IPS-15b (cell line): ENCODE measurements around the gene SLC7A1.

ENCODE experiments used
- H3K27me3 ChIP-seq: one replicate; pipeline ENCODE4 v1.6.1; 2013; ENCODE audit warnings: low read length; ENCODE audit not compliant: control insufficient read depth, insufficient read depth
- H3K36me3 ChIP-seq: one replicate; pipeline ENCODE4 v1.6.1; 2013; ENCODE audit warnings: low read length; ENCODE audit not compliant: control insufficient read depth, insufficient read depth
- H3K4me1 ChIP-seq: one replicate; pipeline ENCODE4 v1.6.1; 2013; ENCODE audit warnings: mild to moderate bottlenecking, low read length; ENCODE audit not compliant: control insufficient read depth, insufficient read depth
- H3K4me3 ChIP-seq: one replicate; pipeline ENCODE4 v1.5.1; 2013; ENCODE audit warnings: low read depth, low read length
- H3K9ac ChIP-seq: one replicate; pipeline ENCODE4 v1.6.1; 2013; ENCODE audit warnings: low read depth, mild to moderate bottlenecking, low read length
- H3K9me3 ChIP-seq: one replicate; pipeline ENCODE4 v1.6.1; 2013; ENCODE audit warnings: mild to moderate bottlenecking, low read length; ENCODE audit not compliant: control insufficient read depth, insufficient read depth

Gene SLC7A1

DNA sequence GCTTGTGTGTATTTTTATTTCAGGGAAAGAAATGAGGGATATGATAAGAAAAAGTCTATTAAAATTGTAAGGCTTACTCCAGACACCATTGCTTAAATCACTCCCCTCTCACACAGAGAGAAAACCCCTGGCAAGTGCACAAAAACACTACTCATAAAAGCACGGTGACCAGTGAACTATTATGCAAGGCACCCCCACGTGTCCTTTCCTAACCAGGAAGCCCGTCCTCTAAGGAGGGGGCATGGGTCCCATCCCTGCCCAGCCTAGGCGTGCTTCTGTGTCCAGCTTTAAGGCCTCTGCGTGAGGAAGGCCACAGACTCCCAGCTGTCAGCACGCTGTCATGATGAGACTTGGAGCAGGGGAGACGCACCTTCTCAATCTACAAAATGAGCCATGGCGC is 83.5 kb downstream of the SLC7A1 start:
- H3K4me3 ChIP-seq: no peak overlapping the region
- H3K9me3 ChIP-seq: no peaks in the 10 kb centered on the region
- no peaks in the 10 kb centered on the region for H3K27me3 ChIP-seq
- no peak overlapping the region for H3K9ac ChIP-seq
- peaks cover 33% of the 10 kb centered on the region for H3K36me3 ChIP-seq
- no peaks in the 10 kb centered on the region for H3K4me1 ChIP-seq

DNA sequence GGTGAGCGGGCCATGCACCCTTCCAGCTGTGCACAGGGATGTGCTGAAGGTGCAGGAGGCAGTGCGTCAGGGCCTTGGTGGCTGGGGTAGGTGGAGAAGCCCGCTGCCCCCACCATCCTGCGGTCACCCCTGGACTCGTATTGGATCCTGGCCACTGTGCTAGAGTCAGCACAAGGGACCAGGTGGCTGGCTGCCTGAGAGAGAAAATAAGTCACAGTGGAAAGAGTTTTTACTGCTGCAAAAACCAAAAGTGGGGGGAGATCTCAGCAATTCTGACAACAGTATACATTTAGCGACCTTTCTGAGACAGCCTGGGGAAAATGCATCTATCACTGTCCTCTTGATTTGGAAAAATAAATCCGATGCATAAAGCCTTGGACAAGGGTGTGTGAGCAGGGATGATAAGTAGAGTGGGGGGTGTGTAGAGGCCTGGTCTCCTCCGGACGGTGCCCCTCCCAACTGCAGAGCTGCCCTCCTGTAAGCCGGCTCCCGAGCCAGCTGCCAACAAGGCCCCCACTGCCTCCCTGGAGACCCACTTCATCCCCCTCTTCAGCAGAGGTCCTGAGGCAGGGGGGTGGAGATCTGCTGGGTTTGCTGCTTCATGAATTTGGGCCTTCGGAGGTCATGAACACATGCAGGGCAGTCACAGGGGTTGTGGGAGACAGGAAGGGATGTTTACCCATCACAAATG is 84.2 kb downstream of the SLC7A1 start:
- H3K4me1 ChIP-seq: no peaks in the 10 kb centered on the region
- no peak overlapping the region for H3K4me3 ChIP-seq
- peaks cover 28% of the 10 kb centered on the region for H3K36me3 ChIP-seq
- H3K9me3 ChIP-seq: no peaks in the 10 kb centered on the region
- no peak overlapping the region for H3K9ac ChIP-seq
- H3K27me3 ChIP-seq: no peaks in the 10 kb centered on the region

- no peak overlapping the region for H3K9ac ChIP-seq
- H3K36me3 ChIP-seq: peaks cover 22% of the 10 kb centered on the region
- H3K4me3 ChIP-seq: no peak overlapping the region
- no peaks in the 10 kb centered on the region for H3K27me3 ChIP-seq
- H3K9me3 ChIP-seq: no peaks in the 10 kb centered on the region
- no peaks in the 10 kb centered on the region for H3K4me1 ChIP-seq
These were observed 84.8 kb downstream of the SLC7A1 start for GRCh38 chr13:29510651-29511084.

GRCh38 chr13:29509999-29510589 is 85.4 kb downstream of the SLC7A1 start:
- Histone ChIP-seq H3K4me1 (no peaks in the 10 kb centered on the region), H3K27me3 (no peaks in the 10 kb centered on the region), H3K4me3 (no peak overlapping the region), H3K9ac (no peak overlapping the region), H3K36me3 (peaks cover 16% of the 10 kb centered on the region), H3K9me3 (no peaks in the 10 kb centered on the region)

DNA sequence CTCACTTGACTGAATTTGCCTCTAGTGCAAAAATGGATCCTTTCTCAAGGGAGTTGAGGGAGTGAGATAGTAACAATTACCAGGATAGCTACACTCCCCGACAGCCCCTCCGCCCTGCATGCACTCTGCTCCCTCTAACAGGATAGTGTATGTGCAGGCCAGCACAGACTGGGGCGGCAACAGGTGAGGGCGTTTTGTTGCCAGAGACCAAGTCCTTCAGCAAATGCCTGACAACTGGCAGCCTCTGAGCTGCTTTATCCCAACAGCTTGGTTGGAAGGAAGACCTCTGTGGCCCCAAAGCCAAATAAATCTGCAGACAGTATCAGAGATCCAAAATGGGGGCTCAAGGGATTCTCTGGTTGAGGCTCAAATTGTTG is 86.6 kb downstream of the SLC7A1 start:
- Histone ChIP-seq H3K9ac (no peak overlapping the region), H3K36me3 (peaks cover 5% of the 10 kb centered on the region), H3K27me3 (no peaks in the 10 kb centered on the region), H3K9me3 (no peaks in the 10 kb centered on the region), H3K4me3 (no peak overlapping the region), H3K4me1 (no peaks in the 10 kb centered on the region)

DNA sequence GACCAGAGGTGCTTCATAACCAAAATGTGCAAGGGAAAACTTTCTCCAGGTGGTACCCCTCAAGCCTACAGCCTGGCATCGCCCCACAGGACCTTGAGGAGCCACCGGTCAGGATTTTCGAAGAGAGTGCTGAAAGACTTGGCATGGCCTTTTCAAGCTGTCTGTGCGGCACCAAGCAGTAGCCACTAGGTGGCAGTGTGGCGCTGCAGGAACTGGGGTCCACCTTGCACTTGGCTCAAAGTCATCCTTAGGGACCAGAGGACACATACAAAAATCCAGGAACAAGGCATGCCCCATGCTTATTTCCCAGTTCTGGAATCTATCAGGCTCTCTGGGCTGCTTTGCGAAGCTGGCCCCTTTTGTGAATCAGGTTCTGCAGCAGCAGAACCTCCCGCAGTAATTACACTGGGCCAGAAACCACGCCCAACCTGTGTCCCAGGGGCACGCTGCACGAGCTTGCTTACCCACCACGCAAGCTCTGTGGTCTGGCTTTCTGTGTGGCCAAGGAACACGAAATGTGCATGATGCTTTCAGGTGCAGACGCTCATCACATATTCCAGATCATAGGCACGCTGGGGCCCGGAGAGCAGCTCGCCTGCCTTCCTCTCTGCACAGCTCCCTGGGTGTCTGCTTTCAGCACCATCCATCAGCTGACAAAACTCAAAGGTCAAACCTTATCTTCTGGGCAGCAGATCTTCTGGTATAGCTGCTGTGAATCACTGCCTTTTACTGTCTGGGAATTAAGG is 87.2 kb downstream of the SLC7A1 start:
- Histone ChIP-seq H3K4me3 (no peak overlapping the region), H3K36me3 (peaks cover 5% of the 10 kb centered on the region), H3K4me1 (no peaks in the 10 kb centered on the region), H3K27me3 (no peaks in the 10 kb centered on the region), H3K9ac (no peak overlapping the region), H3K9me3 (no peaks in the 10 kb centered on the region)

- no peaks in the 10 kb centered on the region for H3K4me1 ChIP-seq
- H3K9me3 ChIP-seq: no peaks in the 10 kb centered on the region
- H3K4me3 ChIP-seq: no peak overlapping the region
- H3K36me3 ChIP-seq: peaks cover 5% of the 10 kb centered on the region
- no peaks in the 10 kb centered on the region for H3K27me3 ChIP-seq
- no peak overlapping the region for H3K9ac ChIP-seq
These were observed 88.1 kb downstream of the SLC7A1 start for GRCh38 chr13:29507356-29507755.

- no peaks in the 10 kb centered on the region for H3K36me3 ChIP-seq
These were observed 89.5 kb downstream of the SLC7A1 start for GRCh38 chr13:29505950-29506349.

GRCh38 chr13:29505511-29505910 is 90.0 kb downstream of the SLC7A1 start:
- no peaks in the 10 kb centered on the region for H3K4me1 ChIP-seq
- no peak overlapping the region for H3K9ac ChIP-seq
- H3K4me3 ChIP-seq: no peak overlapping the region
- H3K9me3 ChIP-seq: no peaks in the 10 kb centered on the region
- H3K36me3 ChIP-seq: no peaks in the 10 kb centered on the region
- no peaks in the 10 kb centered on the region for H3K27me3 ChIP-seq

More at GRCh38 chr13:29505950-29506349, 89.5 kb downstream of the SLC7A1 start:
- no peaks in the 10 kb centered on the region for H3K27me3 ChIP-seq
- no peak overlapping the region for H3K4me3 ChIP-seq
- no peaks in the 10 kb centered on the region for H3K4me1 ChIP-seq
- H3K9ac ChIP-seq: no peak overlapping the region
- no peaks in the 10 kb centered on the region for H3K9me3 ChIP-seq

DNA sequence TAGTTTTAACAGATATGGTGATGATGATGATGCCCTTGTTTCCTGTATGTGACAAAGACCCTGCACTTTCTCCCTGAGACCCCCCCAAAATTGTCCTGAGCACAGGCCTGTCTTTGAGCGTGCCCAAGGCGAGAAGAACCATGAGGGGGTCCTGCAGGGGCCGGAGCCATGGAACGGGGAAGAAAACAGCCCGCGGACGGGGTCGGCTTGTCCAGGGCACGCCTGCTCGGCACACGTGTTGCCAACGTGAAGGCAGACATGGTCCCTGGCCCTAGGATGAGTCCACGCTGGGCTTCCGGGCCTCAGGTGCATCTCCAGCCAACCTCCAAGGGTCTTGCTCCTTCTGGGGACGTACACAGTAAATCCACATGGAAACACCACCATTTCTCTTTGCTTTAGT is 90.8 kb downstream of the SLC7A1 start:
- Histone ChIP-seq H3K9ac (no peak overlapping the region), H3K4me1 (no peaks in the 10 kb centered on the region), H3K9me3 (no peaks in the 10 kb centered on the region), H3K4me3 (no peak overlapping the region), H3K36me3 (no peaks in the 10 kb centered on the region), H3K27me3 (no peaks in the 10 kb centered on the region)

DNA sequence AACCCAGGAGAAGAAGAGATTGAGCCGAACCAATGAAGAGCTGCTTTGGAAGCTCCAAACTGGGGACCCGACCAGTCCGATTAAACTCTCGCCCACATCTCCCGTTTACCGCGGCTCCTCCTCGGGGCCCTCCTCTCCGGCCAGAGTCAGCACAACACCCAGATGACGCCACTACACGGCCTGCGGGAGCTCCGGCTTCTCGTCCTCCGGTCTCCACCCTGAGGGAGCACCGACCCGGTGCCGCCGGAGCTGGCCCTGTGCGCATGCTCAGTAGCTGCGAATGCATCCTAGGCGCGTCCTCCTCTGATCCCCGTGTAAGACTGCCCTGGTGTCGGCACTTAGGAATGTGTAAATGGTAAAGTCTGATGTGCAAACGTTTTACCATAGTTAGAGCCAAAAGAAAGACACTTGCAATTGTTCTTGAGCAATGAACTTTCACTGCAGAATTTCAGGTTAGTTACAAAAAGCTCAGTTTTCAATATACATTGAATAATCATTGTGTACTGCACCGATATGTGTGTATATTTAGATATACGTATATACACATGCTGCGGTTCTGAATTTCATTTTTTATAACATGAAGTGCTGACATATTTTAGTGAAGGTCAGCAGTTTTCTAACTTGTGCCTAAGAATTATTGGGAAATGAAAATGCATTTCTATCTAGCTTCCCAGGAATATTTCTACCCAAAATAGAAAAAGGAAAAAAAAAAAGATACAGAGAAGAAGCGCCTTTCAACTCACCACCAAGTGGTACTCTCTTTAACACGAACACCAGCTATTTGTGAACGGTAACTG is 92.2 kb downstream of the SLC7A1 start:
- H3K4me3 ChIP-seq: peak overlapping the region; percentile 30
- peak overlapping the region; percentile 47 for H3K9ac ChIP-seq

More for the DNA sequence above, 92.2 kb downstream of the SLC7A1 start:
- H3K9me3 ChIP-seq: no peaks in the 10 kb centered on the region
- no peaks in the 10 kb centered on the region for H3K4me1 ChIP-seq
- H3K36me3 ChIP-seq: no peaks in the 10 kb centered on the region
- no peaks in the 10 kb centered on the region for H3K27me3 ChIP-seq
